CD4-positive, alpha-beta T cell (primary cell): ENCODE measurements around the gene GNB3. TPM values are rescaled to one million over a fixed set of nuclear protein-coding genes. Genes with fewer than 3 reads are reported as not detected.
"Not testable (repeated sequence)": the region's sequence is repeated elsewhere in the genome, so short reads cannot be mapped to it uniquely, and the experiment has no call there.

ENCODE experiments used
- ATAC-seq: fragments of 200-7000 bp; cut with Tn5 transposase; one replicate; pipeline ENCODE4 v1.10.0; 2022; ENCODE audit warnings: mild to moderate bottlenecking; ENCODE audit not compliant: poor library complexity
- CTCF ChIA-PET: fragments of 350-600 bp; sonication (Branson Sonifier 250); formaldehyde crosslinking; loops from one replicate; lab custom pipeline; 2021; ENCODE audit warnings: antibody characterized with exemption, inconsistent platforms; lab: Charles Lee
- POLR2A ChIA-PET: fragments of 350-600 bp; sonication (Branson Sonifier 250); formaldehyde crosslinking; loops from one replicate; lab custom pipeline; 2021; ENCODE audit warnings: antibody characterized with exemption, inconsistent platforms; lab: Charles Lee
- DNase-seq, 14 experiments: peaks; one replicate each; pipeline ENCODE4 v3.0.0-alpha.2; 2013 to 2020; ENCODE audit warnings: mixed read lengths in 2 of 14
- H3K27ac ChIP-seq, 2 donors: one replicate each; pipeline versions ENCODE4 v1.5.1 to v1.7.0; 2013; ENCODE audit warnings: low read length in 2 of 2, low read depth in 1 of 2, mild to moderate bottlenecking in 1 of 2
- H3K27me3 ChIP-seq, 2 experiments: 1 replicate in 1 of 2; 2 replicates in 1 of 2; pipeline versions ENCODE4 v1.6.1 to v1.7.0; 2013; ENCODE audit warnings: low read length in 2 of 2, control low read depth in 1 of 2, mild to moderate bottlenecking in 1 of 2, moderate library complexity in 1 of 2; ENCODE audit not compliant: insufficient read depth in 2 of 2, control insufficient read depth in 1 of 2
- H3K36me3 ChIP-seq: one replicate; pipeline ENCODE4 v1.6.1; 2013; ENCODE audit warnings: low read length, control low read depth; ENCODE audit not compliant: insufficient read depth
- H3K4me1 ChIP-seq: one replicate; pipeline ENCODE4 v1.6.1; 2013; ENCODE audit warnings: low read length, control low read depth; ENCODE audit not compliant: insufficient read depth
- H3K4me3 ChIP-seq: one replicate; pipeline ENCODE4 v1.5.1; 2013; ENCODE audit warnings: mild to moderate bottlenecking, low read length, moderate library complexity
- H3K9me3 ChIP-seq, 2 experiments: 1 replicate in 1 of 2; 2 replicates in 1 of 2; pipeline versions ENCODE4 v1.6.1 to v1.7.0; 2013; ENCODE audit warnings: low read length in 2 of 2, mild to moderate bottlenecking in 2 of 2, control low read depth in 1 of 2, moderate library complexity in 1 of 2; ENCODE audit not compliant: control insufficient read depth in 1 of 2, insufficient read depth in 1 of 2
- H3K27ac Mint-ChIP-seq: one replicate; pipeline ENCODE4 v1.8.0; 2020; ENCODE audit warnings: mixed read lengths
- H3K27me3 Mint-ChIP-seq: one replicate; pipeline ENCODE4 v1.8.0; 2021; ENCODE audit warnings: mixed read lengths
- H3K36me3 Mint-ChIP-seq: one replicate; pipeline ENCODE4 v1.8.0; 2021; ENCODE audit warnings: low read depth, mixed read lengths
- H3K4me1 Mint-ChIP-seq: one replicate; pipeline ENCODE4 v1.8.0; 2021; ENCODE audit warnings: low read depth, mixed read lengths
- H3K4me3 Mint-ChIP-seq: one replicate; pipeline ENCODE4 v1.8.0; 2020; ENCODE audit warnings: mild to moderate bottlenecking, mixed read lengths
- H3K9me3 Mint-ChIP-seq: one replicate; pipeline ENCODE4 v1.8.0; 2020; ENCODE audit warnings: mixed read lengths
- CTCF ChIP-seq: fragments of 200-600 bp; IDR thresholded peaks from one replicate; pipeline ENCODE4 v1.8.0; 2022; ENCODE audit warnings: antibody characterized with exemption, mild to moderate bottlenecking
- intact Hi-C, 2 experiments: fragments of 100-400 bp; cut with DNase I in 1 of 2; cut with micrococcal nuclease in 1 of 2; formaldehyde crosslinking; loops; one replicate each; pipeline versions ENCODE4 v1.15.1 to v1.9.0; 2023 to 2025; cut with DNase I, micrococcal nuclease
- total RNA-seq, 174 experiments: library from RNA in 2 of 174; stranded (reverse) in 2 of 174; gene quantifications; one replicate each; pipeline ENCODE4 v1.2.3 and lab custom pipeline; 2021 to 2026

GNB3 gene
- total RNA-seq, 2 experiments from 2014 or later, result 0.75 to 0.85 TPM

GRCh38 chr12:6883252-6883651 lies 42.5 kb downstream of the GNB3 start:
- no peak overlapping the region for H3K27ac Mint-ChIP-seq
- Histone ChIP-seq H3K36me3 (peaks cover 11% of the 10 kb centered on the region), H3K4me1 (no peaks in the 10 kb centered on the region), H3K27me3 (no peaks in the 10 kb centered on the region), H3K4me3 (no peak overlapping the region), H3K27ac (no peak overlapping the region), H3K9me3 (no peaks in the 10 kb centered on the region)
- ATAC-seq (no peak), DNase-seq (no peak)
- CTCF ChIA-PET, result interaction anchor here (1.1 to 2.9 kb wide), 4 partner anchors 8 to 126 kb away, joined by 3 to 15 read pairs (median 6); partner anchors contain the start of gene SPSB2
- no peaks in the 10 kb centered on the region for H3K4me1 Mint-ChIP-seq
- intact Hi-C loops, result no loop called here
- no peaks in the 10 kb centered on the region for H3K27me3 Mint-ChIP-seq
- no peak for TF ChIP-seq CTCF
- no peaks in the 10 kb centered on the region for H3K36me3 Mint-ChIP-seq
- POLR2A ChIA-PET, result interaction anchor here (3.1 kb wide), 1 partner anchor 10 kb away, joined by 14 read pairs; the partner anchor contains the start of gene SPSB2
- H3K4me3 Mint-ChIP-seq, result no peak overlapping the region
- H3K9me3 Mint-ChIP-seq, result no peaks in the 10 kb centered on the region

DNA sequence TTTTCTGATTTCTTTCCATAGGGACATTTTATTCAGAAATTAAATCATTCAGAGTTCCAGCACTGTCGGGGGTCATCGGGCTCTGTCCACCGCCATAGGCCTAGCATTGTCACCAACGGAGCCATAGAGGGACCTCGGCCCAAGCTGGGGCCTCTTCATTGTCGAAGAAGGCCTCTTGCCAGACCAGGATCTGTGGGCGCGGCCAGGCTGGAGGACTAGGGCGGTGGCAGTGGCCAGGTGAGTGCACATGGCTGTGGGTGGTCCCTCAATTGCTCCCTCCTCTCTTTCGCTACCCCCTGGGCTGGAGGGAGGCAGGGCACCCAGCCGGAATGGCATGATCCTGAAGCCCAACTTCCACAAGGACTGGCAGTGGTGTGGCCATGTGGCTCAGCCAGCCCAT lies 43.0 kb downstream of the GNB3 start:
- ATAC-seq (no peak), DNase-seq (no peak)
- H3K27me3 Mint-ChIP-seq, result no peaks in the 10 kb centered on the region
- no peaks in the 10 kb centered on the region for H3K36me3 Mint-ChIP-seq
- Histone ChIP-seq H3K27me3 (no peaks in the 10 kb centered on the region), H3K4me1 (no peaks in the 10 kb centered on the region), H3K4me3 (no peak overlapping the region), H3K36me3 (peaks cover 11% of the 10 kb centered on the region), H3K27ac (no peak overlapping the region), H3K9me3 (no peaks in the 10 kb centered on the region)
- no peaks in the 10 kb centered on the region for H3K9me3 Mint-ChIP-seq
- no peak overlapping the region for H3K27ac Mint-ChIP-seq
- no peak overlapping the region for H3K4me3 Mint-ChIP-seq
- intact Hi-C loops, result no loop called here
- ChIA-PET CTCF (interaction anchor here (1.8 kb wide), 1 partner anchor 11 kb away, joined by 7 read pairs; the partner anchor contains the start of gene SPSB2), POLR2A (interaction anchor here (3.1 kb wide), 1 partner anchor 10 kb away, joined by 14 read pairs; the partner anchor contains the start of gene SPSB2)
- H3K4me1 Mint-ChIP-seq, result no peaks in the 10 kb centered on the region
- no peak for TF ChIP-seq CTCF

GRCh38 chr12:6884539-6884938 lies 43.8 kb downstream of the GNB3 start:
- ChIA-PET CTCF (interaction anchor here (0.6 kb wide), 1 partner anchor 360 kb away, joined by 4 read pairs; no protein-coding TSS in a partner anchor), POLR2A (interaction anchor here (1.0 kb wide), 1 partner anchor 32 kb away, joined by 3 read pairs; the partner anchor contains the start of gene USP5)
- Histone ChIP-seq H3K27ac (no peak overlapping the region), H3K9me3 (no peaks in the 10 kb centered on the region), H3K36me3 (peaks cover 11% of the 10 kb centered on the region), H3K4me1 (no peaks in the 10 kb centered on the region), H3K27me3 (no peaks in the 10 kb centered on the region), H3K4me3 (no peak overlapping the region)
- no peak overlapping the region for H3K27ac Mint-ChIP-seq
- H3K9me3 Mint-ChIP-seq, result no peaks in the 10 kb centered on the region
- no peaks in the 10 kb centered on the region for H3K4me1 Mint-ChIP-seq
- no peaks in the 10 kb centered on the region for H3K27me3 Mint-ChIP-seq
- H3K36me3 Mint-ChIP-seq, result no peaks in the 10 kb centered on the region
- H3K4me3 Mint-ChIP-seq, result no peak overlapping the region
- TF ChIP-seq CTCF, result no peak
- ATAC-seq, result no peak
- no peak for DNase-seq
- intact Hi-C loops, result no loop called here

DNA sequence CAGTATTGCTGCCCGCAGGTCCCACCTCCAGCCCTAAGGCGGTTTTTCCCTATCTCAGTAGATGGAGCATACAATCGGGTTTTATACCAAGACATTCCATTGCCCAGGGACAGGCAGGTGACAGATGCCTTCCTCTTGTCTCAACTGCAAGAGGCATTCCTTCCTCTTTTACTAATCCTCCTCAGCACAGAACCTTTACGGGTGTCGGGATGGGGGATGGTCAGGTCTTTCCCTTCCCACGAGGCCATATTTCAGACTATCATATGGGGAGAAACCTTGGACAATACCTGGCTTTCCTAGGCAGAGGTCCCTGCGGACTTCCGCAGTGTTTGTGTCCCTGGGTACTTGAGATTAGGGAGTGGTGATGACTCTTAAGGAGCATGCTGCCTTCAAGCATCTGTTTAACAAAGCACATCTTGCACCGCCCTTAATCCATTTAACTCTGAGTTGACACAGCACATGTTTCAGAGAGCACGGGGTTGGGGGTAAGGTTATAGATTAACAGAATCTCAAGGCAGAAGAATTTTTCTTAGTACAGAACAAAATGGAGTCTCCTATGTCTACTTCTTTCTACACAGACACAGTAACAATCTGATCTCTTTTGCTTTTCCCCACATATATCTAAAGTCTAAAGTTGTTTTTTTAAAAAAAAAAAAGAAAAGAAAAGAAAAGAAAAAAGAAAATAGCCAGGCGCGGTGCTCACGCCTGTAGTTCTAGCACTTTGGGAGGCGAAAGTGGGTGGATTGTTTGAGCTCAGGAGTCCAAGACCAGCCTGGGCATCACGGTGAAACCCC lies 45.7 kb downstream of the GNB3 start:
- H3K4me1 Mint-ChIP-seq, ATAC-seq, H3K36me3 Mint-ChIP-seq, H3K27me3 ChIP-seq, intact Hi-C loops, H3K4me3 ChIP-seq, H3K27ac ChIP-seq, H3K9me3 Mint-ChIP-seq, POLR2A ChIA-PET, H3K9me3 ChIP-seq, DNase-seq, H3K4me3 Mint-ChIP-seq, H3K4me1 ChIP-seq, H3K27ac Mint-ChIP-seq, H3K27me3 Mint-ChIP-seq: not testable (repeated sequence)
- CTCF ChIA-PET, result interaction anchor here (1.2 to 1.9 kb wide), 2 partner anchors 12 to 14 kb away, joined by 3 to 8 read pairs; partner anchors contain the start of gene SPSB2
- peaks cover 11% of the 10 kb centered on the region for H3K36me3 ChIP-seq
